ENCODE results near the gene ODAPH. TPM values are rescaled to one million over a fixed set of nuclear protein-coding genes. Genes with fewer than 3 reads are reported as not detected.

The ODAPH gene
- total RNA-seq, 2 donors from 2014 or later = not detected

Other genes with a start within 250 kb of the ODAPH start
- gene RCHY1, start 41.7 kb upstream of the ODAPH start, total RNA-seq = 10 to 100 TPM; 30.5 to 41.5 TPM
- gene THAP6, start 41.6 kb upstream of the ODAPH start, total RNA-seq = 10 to 100 TPM; 13.7 to 21.4 TPM
- gene CDKL2, start 74.5 kb downstream of the ODAPH start, total RNA-seq = 1 to 10 TPM; 1.1 to 1.6 TPM
- 100 to 1,000 TPM; 158 to 159 TPM for gene G3BP2, start 117.3 kb downstream of the ODAPH start, total RNA-seq
- 10 to 100 TPM; 51.5 to 55.4 TPM for gene USO1, start 168.5 kb downstream of the ODAPH start, total RNA-seq

Measured in left colon (tissue), 2 donors.